ENCODE data around the gene BTAF1. TPM values are rescaled to one million over a fixed set of nuclear protein-coding genes. Genes with fewer than 3 reads are reported as not detected.
A peak's percentile ranks its signal among the peaks of the same experiment; 100 is the strongest.

The BTAF1 gene
- total RNA-seq, 1 donor from 2014 or later = 26.7 TPM

GRCh38 chr10:91883549-91884444, 39.8 kb upstream of the BTAF1 start:
- Mint-ChIP-seq H3K36me3 (ENCODE audit: low read depth) (no peaks in the 10 kb centered on the region), H3K9me3 (ENCODE audit: low read depth) (no peaks in the 10 kb centered on the region), H3K27me3 (ENCODE audit: low read depth) (no peaks in the 10 kb centered on the region), H3K27ac (ENCODE audit: unreplicated experiment) (peak overlapping the region; percentile 92), H3K4me3 (ENCODE audit: unreplicated experiment) (peak overlapping the region; percentile 50), H3K4me1 (ENCODE audit: low read depth) (peaks cover 45% of the 10 kb centered on the region)
- no peak for TF ChIP-seq CTCF (IDR thresholded peaks at IDR 0.05)
- no peak for DNase-seq (ENCODE audit: low spot score)

- no peaks in the 10 kb centered on the region for H3K27me3 Mint-ChIP-seq (ENCODE audit: low read depth)
- H3K36me3 Mint-ChIP-seq (ENCODE audit: low read depth) = no peaks in the 10 kb centered on the region
- H3K27ac Mint-ChIP-seq (ENCODE audit: unreplicated experiment) = peak overlapping the region; percentile 92
- TF ChIP-seq CTCF (IDR thresholded peaks at IDR 0.05) = no peak
- no peak overlapping the region for H3K4me3 Mint-ChIP-seq (ENCODE audit: unreplicated experiment)
- no peaks in the 10 kb centered on the region for H3K9me3 Mint-ChIP-seq (ENCODE audit: low read depth)
- no peak for DNase-seq (ENCODE audit: low spot score)
- H3K4me1 Mint-ChIP-seq (ENCODE audit: low read depth) = peaks cover 45% of the 10 kb centered on the region
These were observed 39.0 kb upstream of the BTAF1 start for GRCh38 chr10:91884536-91884935.

- Mint-ChIP-seq H3K9me3 (ENCODE audit: low read depth) (no peaks in the 10 kb centered on the region), H3K4me1 (ENCODE audit: low read depth) (peaks cover 38% of the 10 kb centered on the region), H3K27me3 (ENCODE audit: low read depth) (no peaks in the 10 kb centered on the region), H3K4me3 (ENCODE audit: unreplicated experiment) (no peak overlapping the region), H3K27ac (ENCODE audit: unreplicated experiment) (no peak overlapping the region), H3K36me3 (ENCODE audit: low read depth) (no peaks in the 10 kb centered on the region)
- DNase-seq (ENCODE audit: low spot score) = no peak
- TF ChIP-seq CTCF (IDR thresholded peaks at IDR 0.05) = no peak
These were observed 38.0 kb upstream of the BTAF1 start for GRCh38 chr10:91885362-91886079.

GRCh38 chr10:91886954-91887271, 36.7 kb upstream of the BTAF1 start:
- H3K36me3 Mint-ChIP-seq (ENCODE audit: low read depth) = no peaks in the 10 kb centered on the region
- H3K4me3 Mint-ChIP-seq (ENCODE audit: unreplicated experiment) = peak overlapping the region; percentile 81
- no peaks in the 10 kb centered on the region for H3K27me3 Mint-ChIP-seq (ENCODE audit: low read depth)
- no peak for TF ChIP-seq CTCF (IDR thresholded peaks at IDR 0.05)
- no peaks in the 10 kb centered on the region for H3K9me3 Mint-ChIP-seq (ENCODE audit: low read depth)
- peaks cover 37% of the 10 kb centered on the region for H3K4me1 Mint-ChIP-seq (ENCODE audit: low read depth)
- DNase-seq (ENCODE audit: low spot score) = no peak
- H3K27ac Mint-ChIP-seq (ENCODE audit: unreplicated experiment) = peak overlapping the region; percentile 49

GRCh38 chr10:91887272-91888076, 36.1 kb upstream of the BTAF1 start:
- Mint-ChIP-seq H3K9me3 (ENCODE audit: low read depth) (no peaks in the 10 kb centered on the region), H3K27me3 (ENCODE audit: low read depth) (no peaks in the 10 kb centered on the region), H3K4me3 (ENCODE audit: unreplicated experiment) (peak overlapping the region; percentile 81), H3K4me1 (ENCODE audit: low read depth) (peaks cover 37% of the 10 kb centered on the region), H3K36me3 (ENCODE audit: low read depth) (no peaks in the 10 kb centered on the region), H3K27ac (ENCODE audit: unreplicated experiment) (peak overlapping the region; percentile 71)
- DNase-seq (ENCODE audit: low spot score) = no peak
- TF ChIP-seq CTCF (IDR thresholded peaks at IDR 0.05) = no peak
